Fibroblast of lung (primary cell): Measurements from ENCODE around the gene CR2. TPM values are rescaled to one million over a fixed set of nuclear protein-coding genes. Genes with fewer than 3 reads are reported as not detected.

Experiments used
- DNase-seq, 2 donors: peaks; one replicate each; pipeline versions ENCODE4 v3.0.0 to v3.0.0-alpha.2; 2010; ENCODE audit warnings: low read depth in 2 of 2
- H2AFZ ChIP-seq: 2 replicates; pipeline ENCODE4 v1.5.1; 2012; ENCODE audit warnings: low read length, control low read depth, inconsistent platforms
- H3K27ac ChIP-seq: 2 replicates; pipeline ENCODE4 v1.5.1; 2011; ENCODE audit warnings: low read length, control low read depth; ENCODE audit not compliant: insufficient read depth
- H3K27me3 ChIP-seq: 2 replicates; pipeline ENCODE4 v1.5.1; 2011; ENCODE audit warnings: mild to moderate bottlenecking, low read length; ENCODE audit not compliant: control insufficient read depth, insufficient read depth
- H3K36me3 ChIP-seq: 2 replicates; pipeline ENCODE4 v1.5.1; 2011; ENCODE audit warnings: low read length; ENCODE audit not compliant: control insufficient read depth, insufficient read depth
- H3K4me1 ChIP-seq: 2 replicates; pipeline ENCODE4 v1.5.1; 2011; ENCODE audit warnings: low read length; ENCODE audit not compliant: control insufficient read depth, insufficient read depth; ENCODE audit errors: extremely low read depth
- H3K4me2 ChIP-seq: 2 replicates; pipeline ENCODE4 v1.5.1; 2011; ENCODE audit warnings: low read length, control low read depth; ENCODE audit not compliant: insufficient read depth; ENCODE audit errors: extremely low read depth
- H3K4me3 ChIP-seq, 4 experiments: fragments of 200-600 bp in 1 of 4; sonication (generic) in 1 of 4; replicated peaks in 1 of 4; 2 replicates each; pipeline ENCODE4 v1.5.1; 2011 to 2016; ENCODE audit warnings: low read length in 4 of 4, low read depth in 3 of 4, mild to moderate bottlenecking in 3 of 4, control low read depth in 2 of 4, inconsistent platforms in 1 of 4, mixed read lengths in 1 of 4; ENCODE audit not compliant: insufficient read depth in 1 of 4; ENCODE audit errors: control extremely low read depth in 1 of 4
- H3K79me2 ChIP-seq: 2 replicates; pipeline ENCODE4 v1.5.1; 2012; ENCODE audit warnings: mild to moderate bottlenecking, low read length, inconsistent platforms; ENCODE audit not compliant: control insufficient read depth, insufficient read depth
- H3K9ac ChIP-seq: 2 replicates; pipeline ENCODE4 v1.5.1; 2011; ENCODE audit warnings: mild to moderate bottlenecking, low read length, control low read depth; ENCODE audit not compliant: insufficient read depth
- H3K9me3 ChIP-seq: 2 replicates; pipeline ENCODE4 v1.5.1; 2012; ENCODE audit warnings: low read depth, low read length; ENCODE audit not compliant: control insufficient read depth, insufficient read depth
- H4K20me1 ChIP-seq: 2 replicates; pipeline ENCODE4 v1.5.1; 2011; ENCODE audit warnings: low read length; ENCODE audit not compliant: control insufficient read depth, insufficient read depth; ENCODE audit errors: extremely low read depth
- EZH2 ChIP-seq: IDR thresholded peaks from 2 replicates; pipeline ENCODE4 v1.5.1; 2012; ENCODE audit warnings: low read length, control low read depth, mild to moderate bottlenecking; ENCODE audit errors: missing control alignments
- polyA plus RNA-seq, 2 donors: library from polyadenylated mRNA; depleted of rRNA in 1 of 2; stranded (reverse) in 1 of 2; unstranded in 1 of 2; fragments of >200 nt; gene quantifications; 2 replicates each; pipeline ENCODE4 v1.2.1, GENCODE V29; 2011 to 2012; ENCODE audit warnings: missing spikeins in 1 of 2
- total RNA-seq: library from RNA; depleted of rRNA; stranded (reverse); fragments of >200 nt; gene quantifications from 2 replicates; pipeline ENCODE4 v1.2.1, GENCODE V29; 2014
- TF ChIP-seq, protein P1 (sequence below), 2 donors: IDR thresholded peaks in 1 of 2; conservative IDR thresholded peaks in 1 of 2; 1 replicate in 1 of 2; 2 replicates in 1 of 2; pipeline ENCODE4 v1.5.1; 2011 to 2012; ENCODE audit warnings: low read length in 2 of 2, control low read depth in 1 of 2, inconsistent platforms in 1 of 2, low read depth in 1 of 2, mild to moderate bottlenecking in 1 of 2

The CR2 gene
- total and polyA plus RNA-seq, 2 donors (not counting 1 experiment from before 2014, with no cell fraction given) = not detected

DNA sequence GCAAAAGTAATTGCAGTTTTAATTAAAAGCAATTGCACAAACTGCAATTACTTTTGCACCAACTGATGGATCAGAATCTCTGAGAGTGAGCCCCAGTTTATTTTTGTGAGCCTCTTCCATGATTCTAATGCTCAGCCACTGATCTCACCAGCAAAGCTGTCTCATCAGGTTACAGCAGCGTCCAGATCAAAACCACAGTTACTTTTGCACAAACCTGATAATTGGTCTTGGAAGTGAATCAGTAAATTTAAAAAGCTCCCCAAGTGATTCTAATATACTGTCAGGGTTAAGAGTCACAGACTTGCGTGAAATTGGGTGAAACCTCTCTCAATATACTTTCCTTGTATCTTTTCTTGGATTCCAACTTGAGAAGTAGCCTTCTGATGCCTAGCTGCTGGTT, 13.5 kb upstream of the CR2 start:
- Histone ChIP-seq H2AFZ (no peak overlapping the region), H3K4me3 (no peak overlapping the region), H3K9ac (no peak overlapping the region), H4K20me1 (no peaks in the 10 kb centered on the region), H3K36me3 (no peaks in the 10 kb centered on the region), H3K4me1 (no peaks in the 10 kb centered on the region), H3K9me3 (no peaks in the 10 kb centered on the region), H3K4me2 (no peak overlapping the region), H3K27ac (no peak overlapping the region), H3K27me3 (no peaks in the 10 kb centered on the region), H3K79me2 (no peaks in the 10 kb centered on the region)
- TF ChIP-seq, protein P1, sequence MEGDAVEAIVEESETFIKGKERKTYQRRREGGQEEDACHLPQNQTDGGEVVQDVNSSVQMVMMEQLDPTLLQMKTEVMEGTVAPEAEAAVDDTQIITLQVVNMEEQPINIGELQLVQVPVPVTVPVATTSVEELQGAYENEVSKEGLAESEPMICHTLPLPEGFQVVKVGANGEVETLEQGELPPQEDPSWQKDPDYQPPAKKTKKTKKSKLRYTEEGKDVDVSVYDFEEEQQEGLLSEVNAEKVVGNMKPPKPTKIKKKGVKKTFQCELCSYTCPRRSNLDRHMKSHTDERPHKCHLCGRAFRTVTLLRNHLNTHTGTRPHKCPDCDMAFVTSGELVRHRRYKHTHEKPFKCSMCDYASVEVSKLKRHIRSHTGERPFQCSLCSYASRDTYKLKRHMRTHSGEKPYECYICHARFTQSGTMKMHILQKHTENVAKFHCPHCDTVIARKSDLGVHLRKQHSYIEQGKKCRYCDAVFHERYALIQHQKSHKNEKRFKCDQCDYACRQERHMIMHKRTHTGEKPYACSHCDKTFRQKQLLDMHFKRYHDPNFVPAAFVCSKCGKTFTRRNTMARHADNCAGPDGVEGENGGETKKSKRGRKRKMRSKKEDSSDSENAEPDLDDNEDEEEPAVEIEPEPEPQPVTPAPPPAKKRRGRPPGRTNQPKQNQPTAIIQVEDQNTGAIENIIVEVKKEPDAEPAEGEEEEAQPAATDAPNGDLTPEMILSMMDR (conservative IDR thresholded peaks at IDR 0.05 in 1 of 2, IDR thresholded peaks at IDR 0.05 in 1 of 2; ENCODE audit: low read depth in 1 of 2, low read length in 2 of 2) = no peak
- TF ChIP-seq EZH2 = no peak
- DNase-seq = no peak

DNA sequence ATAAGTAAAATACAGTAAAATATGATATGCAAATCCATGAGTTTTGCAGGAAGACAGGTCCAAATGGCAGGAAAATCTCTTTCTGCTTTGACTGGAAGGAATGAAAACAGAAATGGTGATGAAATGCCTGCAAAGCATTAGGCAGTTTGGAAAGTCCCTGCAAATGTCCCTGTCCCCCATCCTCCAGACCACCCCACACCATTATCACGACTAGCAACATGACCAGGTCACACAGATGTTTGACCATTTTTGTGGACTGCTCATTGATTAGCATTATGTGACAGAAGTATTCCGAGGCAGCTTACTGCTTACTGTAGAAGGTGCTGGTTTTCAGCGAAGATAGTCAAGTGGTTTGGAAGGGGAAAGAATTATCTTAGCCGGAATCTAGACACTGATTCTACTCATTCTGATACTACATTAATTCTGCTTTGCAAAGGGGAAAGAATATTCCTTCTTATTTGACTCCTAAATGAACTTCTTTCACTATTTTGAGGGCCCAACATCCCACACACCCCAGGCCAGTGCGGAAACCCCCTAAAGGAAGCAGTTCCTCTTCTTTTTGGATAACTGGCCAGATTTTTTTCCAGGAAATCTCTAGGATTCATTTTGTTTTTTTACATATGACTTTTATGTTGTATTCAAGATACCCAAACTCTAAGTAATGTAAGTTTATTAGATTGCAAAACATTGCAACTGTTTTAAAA, 9.5 kb upstream of the CR2 start:
- Histone ChIP-seq H3K36me3 (no peaks in the 10 kb centered on the region), H3K79me2 (no peaks in the 10 kb centered on the region), H2AFZ (no peak overlapping the region), H3K4me3 (no peak overlapping the region), H4K20me1 (no peaks in the 10 kb centered on the region), H3K9me3 (no peaks in the 10 kb centered on the region), H3K4me1 (no peaks in the 10 kb centered on the region), H3K27ac (no peak overlapping the region), H3K4me2 (no peak overlapping the region), H3K9ac (no peak overlapping the region), H3K27me3 (no peaks in the 10 kb centered on the region)
- TF ChIP-seq, protein P1 (conservative IDR thresholded peaks at IDR 0.05 in 1 of 2, IDR thresholded peaks at IDR 0.05 in 1 of 2; ENCODE audit: low read depth in 1 of 2, low read length in 2 of 2) = no peak
- no peak for TF ChIP-seq EZH2
- no peak for DNase-seq

DNA sequence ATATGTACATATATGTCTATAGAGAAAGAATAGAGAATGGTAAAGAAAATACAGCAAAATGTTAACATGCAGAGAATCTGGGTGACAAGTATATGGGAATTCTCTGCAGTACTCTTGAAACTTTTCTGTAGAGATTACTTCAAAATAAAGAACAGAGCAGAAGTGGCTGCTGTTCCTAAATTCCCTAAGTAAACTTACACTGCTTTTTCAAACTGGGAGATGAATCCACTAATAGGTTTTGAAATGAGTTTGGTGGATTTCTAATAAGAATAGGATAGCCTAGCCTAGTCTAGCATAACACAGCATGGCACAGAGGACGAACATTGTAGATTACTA, 450 bp upstream of the CR2 start:
- H3K9me3 ChIP-seq = no peaks in the 10 kb centered on the region
- no peak overlapping the region for H3K4me2 ChIP-seq
- H3K9ac ChIP-seq = no peak overlapping the region
- H3K36me3 ChIP-seq = no peaks in the 10 kb centered on the region
- no peak overlapping the region for H3K27ac ChIP-seq
- peaks cover 17% of the 10 kb centered on the region for H3K27me3 ChIP-seq
- H3K79me2 ChIP-seq = no peaks in the 10 kb centered on the region
- H3K4me1 ChIP-seq = no peaks in the 10 kb centered on the region
- DNase-seq = peak in 1 of 2 donors; percentile 1
- H2AFZ ChIP-seq = no peak overlapping the region
- no peak overlapping the region for H3K4me3 ChIP-seq
- TF ChIP-seq, protein P1 (conservative IDR thresholded peaks at IDR 0.05 in 1 of 2, IDR thresholded peaks at IDR 0.05 in 1 of 2; ENCODE audit: low read depth in 1 of 2, low read length in 2 of 2) = no peak
- TF ChIP-seq EZH2 = no peak
- no peaks in the 10 kb centered on the region for H4K20me1 ChIP-seq
